ENCODE data around the gene TBC1D20.

TBC1D20 gene

GRCh38 chr20:418858-419365 lies 43.4 kb downstream of the TBC1D20 start:
- DNase-seq = no peak

- no peak for DNase-seq
Observed at GRCh38 chr20:417801-418342, 44.5 kb downstream of the TBC1D20 start.

GRCh38 chr20:416950-417800 lies 45.2 kb downstream of the TBC1D20 start:
- no peak for DNase-seq

- DNase-seq = no peak
Observed at GRCh38 chr20:415820-416322, 46.5 kb downstream of the TBC1D20 start.

- no peak for DNase-seq
Observed at GRCh38 chr20:414161-414560, 48.2 kb downstream of the TBC1D20 start.

GRCh38 chr20:412081-412480 lies 50.3 kb downstream of the TBC1D20 start:
- DNase-seq = no peak

GRCh38 chr20:409697-410559 lies 52.4 kb downstream of the TBC1D20 start:
- DNase-seq = peak; percentile 2

GRCh38 chr20:408843-409696 lies 53.3 kb downstream of the TBC1D20 start:
- DNase-seq = peak; percentile 3

- DNase-seq = peak; percentile 87
Observed at GRCh38 chr20:407953-408842, 54.1 kb downstream of the TBC1D20 start, which contains the start of gene RBCK1. Gene RBCK1 (plus strand): TSS chr20:408299. CDS start chr20:408758, 459 bp downstream.

GRCh38 chr20:407133-407952 lies 55.0 kb downstream of the TBC1D20 start:
- DNase-seq = peak; percentile 40

GRCh38 chr20:406200-407132 lies 55.9 kb downstream of the TBC1D20 start:
- DNase-seq = no peak

GRCh38 chr20:404088-404487 lies 58.2 kb downstream of the TBC1D20 start:
- DNase-seq = no peak

- no peak for DNase-seq
Observed at GRCh38 chr20:403582-403957, 58.8 kb downstream of the TBC1D20 start.

- no peak for DNase-seq
Observed at GRCh38 chr20:402898-403581, 59.3 kb downstream of the TBC1D20 start.

- no peak for DNase-seq
Observed at GRCh38 chr20:402496-402885, 59.8 kb downstream of the TBC1D20 start.

GRCh38 chr20:401682-402495 lies 60.4 kb downstream of the TBC1D20 start:
- no peak for DNase-seq
